ENCODE measurements around the gene SLC12A1.

DNA sequence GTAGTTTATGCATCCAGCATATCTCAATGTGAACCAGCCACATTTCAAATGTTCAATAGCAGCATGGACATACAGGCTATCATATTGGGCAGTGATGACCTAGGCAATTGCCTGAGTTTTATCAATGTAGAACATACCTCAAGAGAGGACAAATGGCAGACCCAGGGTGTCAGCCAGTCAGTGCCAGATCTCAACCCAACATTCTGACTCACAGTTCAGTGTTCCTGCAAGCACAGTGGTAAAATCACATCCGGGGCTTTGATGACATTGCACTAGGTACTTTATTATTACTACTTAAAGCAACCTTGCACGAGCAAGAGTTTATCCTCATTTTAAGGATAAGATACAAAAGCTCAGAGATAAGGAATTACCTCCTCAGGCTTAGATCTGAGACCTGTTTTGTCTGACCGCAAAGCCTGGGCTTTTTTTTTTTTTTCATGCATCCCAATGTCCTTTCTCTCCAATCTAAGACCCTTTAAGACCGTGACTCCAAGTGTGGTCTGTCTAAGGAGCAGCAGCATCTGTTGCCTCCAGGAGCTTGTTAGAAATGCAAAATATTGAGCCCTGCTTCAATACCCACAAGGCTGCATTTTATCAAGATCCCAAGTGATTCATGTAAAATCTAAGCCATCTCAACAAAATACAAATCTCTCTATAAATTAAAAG, 60.1 kb downstream of the SLC12A1 start:
- TF ChIP-seq, protein P1, sequence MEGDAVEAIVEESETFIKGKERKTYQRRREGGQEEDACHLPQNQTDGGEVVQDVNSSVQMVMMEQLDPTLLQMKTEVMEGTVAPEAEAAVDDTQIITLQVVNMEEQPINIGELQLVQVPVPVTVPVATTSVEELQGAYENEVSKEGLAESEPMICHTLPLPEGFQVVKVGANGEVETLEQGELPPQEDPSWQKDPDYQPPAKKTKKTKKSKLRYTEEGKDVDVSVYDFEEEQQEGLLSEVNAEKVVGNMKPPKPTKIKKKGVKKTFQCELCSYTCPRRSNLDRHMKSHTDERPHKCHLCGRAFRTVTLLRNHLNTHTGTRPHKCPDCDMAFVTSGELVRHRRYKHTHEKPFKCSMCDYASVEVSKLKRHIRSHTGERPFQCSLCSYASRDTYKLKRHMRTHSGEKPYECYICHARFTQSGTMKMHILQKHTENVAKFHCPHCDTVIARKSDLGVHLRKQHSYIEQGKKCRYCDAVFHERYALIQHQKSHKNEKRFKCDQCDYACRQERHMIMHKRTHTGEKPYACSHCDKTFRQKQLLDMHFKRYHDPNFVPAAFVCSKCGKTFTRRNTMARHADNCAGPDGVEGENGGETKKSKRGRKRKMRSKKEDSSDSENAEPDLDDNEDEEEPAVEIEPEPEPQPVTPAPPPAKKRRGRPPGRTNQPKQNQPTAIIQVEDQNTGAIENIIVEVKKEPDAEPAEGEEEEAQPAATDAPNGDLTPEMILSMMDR (IDR thresholded peaks at IDR 0.05): no peak
- no peak for TF ChIP-seq POLR2A (IDR thresholded peaks at IDR 0.05)

Data from heart left ventricle (tissue), 13 donors.